Measurements from ENCODE around the gene SLC39A2.
"Not testable (repeated sequence)": the region's sequence is repeated elsewhere in the genome, so short reads cannot be mapped to it uniquely, and the experiment has no call there.

Gene SLC39A2

GRCh38 chr14:20998674-20999366 lies at the start of gene SLC39A2:
Gene SLC39A2 (plus strand): TSS chr14:20999293. CDS start chr14:20999447, 154 bp downstream.
- H3K36me3 ChIP-seq (ENCODE audit: low read length) = peaks cover 7% of the 10 kb centered on the region; the same call in 1 of the 2 replicates
- H3K27ac ChIP-seq (ENCODE audit: low read depth, low read length) = no peak within 1 kb of the TSS
- no peak within 1 kb of the TSS for H3K4me2 ChIP-seq (ENCODE audit: low read depth, low read length, poor library complexity, severe bottlenecking)
- no peaks in the 10 kb centered on the region for H3F3A ChIP-seq (ENCODE audit: insufficient read depth)
- no peak for TF ChIP-seq EZH2phosphoT487 (conservative IDR thresholded peaks at IDR 0.05; ENCODE audit: low read length)
- no peak for TF ChIP-seq CTCF (IDR thresholded peaks at IDR 0.05; ENCODE audit: insufficient read depth, low read length, poor library complexity, severe bottlenecking)
- H3K9me3 ChIP-seq (ENCODE audit: insufficient read depth, low read length) = no peaks in the 10 kb centered on the region
- H3K27me3 ChIP-seq (ENCODE audit: low read length) = no peaks in the 10 kb centered on the region
- H3K4me3 ChIP-seq (ENCODE audit: insufficient read depth, low read length, poor library complexity, severe bottlenecking) = no peak within 1 kb of the TSS
- no peak within 1 kb of the TSS for H2AFZ ChIP-seq (ENCODE audit: low read depth, low read length, severe bottlenecking)
- H3K9ac ChIP-seq (ENCODE audit: low read length) = no peak within 1 kb of the TSS
- H3K9me2 ChIP-seq (replicated peaks; ENCODE audit: insufficient read depth, low read length) = no peaks in the 10 kb centered on the region
- no peaks in the 10 kb centered on the region for H4K20me1 ChIP-seq (ENCODE audit: low read depth, low read length)
- no peaks in the 10 kb centered on the region for H3K79me2 ChIP-seq (ENCODE audit: insufficient read depth, low read length)

DNA sequence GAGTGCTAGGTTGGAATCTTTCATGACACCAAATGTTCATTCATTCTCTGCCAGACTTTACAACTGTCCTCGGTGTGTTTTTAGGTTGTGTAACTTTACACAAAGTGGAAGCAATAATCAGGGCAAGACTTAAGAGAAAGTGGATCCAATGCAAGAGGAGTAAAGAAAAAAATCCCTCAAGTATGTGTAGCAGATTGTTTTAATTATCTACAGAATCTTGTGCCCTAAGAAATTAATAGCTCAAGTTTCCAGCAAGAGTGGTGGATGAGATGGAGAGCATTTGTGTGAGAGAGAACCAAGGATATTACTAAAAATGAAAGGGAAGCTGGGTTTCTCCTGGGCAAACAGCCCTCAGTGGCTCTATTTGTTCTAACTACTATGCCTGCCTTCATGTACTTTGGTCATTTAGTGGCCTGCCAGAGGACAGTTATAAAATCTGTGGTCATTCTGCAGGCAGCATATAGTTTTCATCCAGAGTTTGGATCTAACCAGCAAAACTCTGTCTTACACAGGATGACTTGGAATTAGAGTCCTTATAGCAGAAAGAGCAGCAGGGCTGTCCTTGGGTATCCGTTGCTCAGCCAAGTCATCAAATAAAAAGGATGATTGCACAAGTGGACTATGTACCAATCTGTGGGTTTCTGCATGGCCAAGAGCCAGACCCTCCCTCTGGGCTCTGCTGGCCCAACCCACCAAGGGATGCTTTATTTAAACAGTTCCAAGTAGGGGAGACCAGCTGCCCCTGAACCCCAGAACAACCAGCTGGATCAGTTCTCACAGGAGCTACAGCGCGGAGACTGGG lies 44.2 kb upstream of the SLC39A2 start, which contains the start of gene RNASE2:
Gene RNASE2 (plus strand): TSS at position 752 of the 802 bp plus-strand sequence. CDS start 285 bp downstream, outside the sequence.
- H3K9ac ChIP-seq (ENCODE audit: low read length); H3K9me3 ChIP-seq (ENCODE audit: insufficient read depth, low read length); H3K27me3 ChIP-seq (ENCODE audit: low read length); H3F3A ChIP-seq (ENCODE audit: insufficient read depth); H3K79me2 ChIP-seq (ENCODE audit: insufficient read depth, low read length); H3K27ac ChIP-seq (ENCODE audit: low read depth, low read length); H3K36me3 ChIP-seq (ENCODE audit: low read length); H4K20me1 ChIP-seq (ENCODE audit: low read depth, low read length); H2AFZ ChIP-seq (ENCODE audit: low read depth, low read length, severe bottlenecking); H3K4me2 ChIP-seq (ENCODE audit: low read depth, low read length, poor library complexity, severe bottlenecking); H3K4me3 ChIP-seq (ENCODE audit: insufficient read depth, low read length, poor library complexity, severe bottlenecking); H3K9me2 ChIP-seq (replicated peaks; ENCODE audit: insufficient read depth, low read length): not testable (repeated sequence)

DNA sequence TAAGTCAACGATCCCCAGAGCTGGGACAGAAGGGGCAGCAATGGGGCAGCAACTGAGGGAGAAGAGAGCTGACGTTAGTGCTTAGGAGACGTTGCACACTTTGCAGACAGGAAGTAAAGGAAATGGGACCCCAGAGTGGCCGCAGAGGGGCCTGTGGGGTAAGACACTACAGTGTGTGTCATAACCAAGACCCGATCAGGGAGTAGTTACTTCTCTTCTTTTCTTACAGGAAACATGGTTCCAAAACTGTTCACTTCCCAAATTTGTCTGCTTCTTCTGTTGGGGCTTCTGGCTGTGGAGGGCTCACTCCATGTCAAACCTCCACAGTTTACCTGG lies 43.6 kb upstream of the SLC39A2 start:
- H3K4me3 ChIP-seq (ENCODE audit: insufficient read depth, low read length, poor library complexity, severe bottlenecking) = not testable (repeated sequence)

GRCh38 chr14:20956376-20956976 lies 42.6 kb upstream of the SLC39A2 start:
- Histone ChIP-seq H3F3A (ENCODE audit: insufficient read depth) (no peaks in the 10 kb centered on the region), H4K20me1 (ENCODE audit: low read depth, low read length) (no peaks in the 10 kb centered on the region), H2AFZ (ENCODE audit: low read depth, low read length, severe bottlenecking) (no peak overlapping the region), H3K9ac (ENCODE audit: low read length) (no peak overlapping the region), H3K27me3 (ENCODE audit: low read length) (no peaks in the 10 kb centered on the region), H3K4me2 (ENCODE audit: low read depth, low read length, poor library complexity, severe bottlenecking) (no peak overlapping the region), H3K36me3 (ENCODE audit: low read length) (no peaks in the 10 kb centered on the region), H3K27ac (ENCODE audit: low read depth, low read length) (no peak overlapping the region), H3K79me2 (ENCODE audit: insufficient read depth, low read length) (no peaks in the 10 kb centered on the region), H3K4me3 (ENCODE audit: insufficient read depth, low read length, poor library complexity, severe bottlenecking) (no peak overlapping the region), H3K9me3 (ENCODE audit: insufficient read depth, low read length) (no peaks in the 10 kb centered on the region), H3K9me2 (replicated peaks; ENCODE audit: insufficient read depth, low read length) (no peaks in the 10 kb centered on the region)
- TF ChIP-seq CTCF (IDR thresholded peaks at IDR 0.05; ENCODE audit: insufficient read depth, low read length, poor library complexity, severe bottlenecking) (no peak), EZH2phosphoT487 (conservative IDR thresholded peaks at IDR 0.05; ENCODE audit: low read length) (no peak)

More for the DNA sequence above, 43.6 kb upstream of the SLC39A2 start:
- not testable (repeated sequence) for H3F3A ChIP-seq (ENCODE audit: insufficient read depth); H3K79me2 ChIP-seq (ENCODE audit: insufficient read depth, low read length); H3K4me2 ChIP-seq (ENCODE audit: low read depth, low read length, poor library complexity, severe bottlenecking); H3K36me3 ChIP-seq (ENCODE audit: low read length); H3K9me3 ChIP-seq (ENCODE audit: insufficient read depth, low read length); H3K27ac ChIP-seq (ENCODE audit: low read depth, low read length); H2AFZ ChIP-seq (ENCODE audit: low read depth, low read length, severe bottlenecking); H3K27me3 ChIP-seq (ENCODE audit: low read length); H4K20me1 ChIP-seq (ENCODE audit: low read depth, low read length); H3K9ac ChIP-seq (ENCODE audit: low read length); H3K9me2 ChIP-seq (replicated peaks; ENCODE audit: insufficient read depth, low read length)

GRCh38 chr14:20958946-20959345 lies 40.1 kb upstream of the SLC39A2 start:
- H3F3A ChIP-seq (ENCODE audit: insufficient read depth); H3K9me2 ChIP-seq (replicated peaks; ENCODE audit: insufficient read depth, low read length); H2AFZ ChIP-seq (ENCODE audit: low read depth, low read length, severe bottlenecking); H3K79me2 ChIP-seq (ENCODE audit: insufficient read depth, low read length); H3K36me3 ChIP-seq (ENCODE audit: low read length); H4K20me1 ChIP-seq (ENCODE audit: low read depth, low read length); H3K4me2 ChIP-seq (ENCODE audit: low read depth, low read length, poor library complexity, severe bottlenecking); H3K9me3 ChIP-seq (ENCODE audit: insufficient read depth, low read length); H3K4me3 ChIP-seq (ENCODE audit: insufficient read depth, low read length, poor library complexity, severe bottlenecking); H3K9ac ChIP-seq (ENCODE audit: low read length); H3K27ac ChIP-seq (ENCODE audit: low read depth, low read length); H3K27me3 ChIP-seq (ENCODE audit: low read length): not testable (repeated sequence)
